AG04450 (cell line): ENCODE results near the gene ARHGAP18. TPM values are rescaled to one million over a fixed set of nuclear protein-coding genes. Genes with fewer than 3 reads are reported as not detected.
A peak's percentile ranks its signal among the peaks of the same experiment; 100 is the strongest.

Experiments used
- CTCF ChIA-PET: fragments of 300-600, 350-600 bp; formaldehyde crosslinking; extraction: SDS; loops from one replicate; lab custom pipeline; 2022; ENCODE audit warnings: antibody characterized with exemption, inconsistent platforms; lab: Charles Lee
- POLR2A ChIA-PET: fragments of 350-600 bp; formaldehyde crosslinking; extraction: SDS; loops from one replicate; lab custom pipeline; 2021; ENCODE audit warnings: antibody characterized with exemption, inconsistent platforms; lab: Yijun Ruan, JAX
- DNase-seq: peaks from one replicate; pipeline ENCODE4 v3.0.0-alpha.2; 2011; ENCODE audit warnings: low read depth, low spot score
- H3K27ac ChIP-seq: one replicate; pipeline ENCODE4 v1.5.1; 2012; ENCODE audit warnings: low read depth, low read length, control low read depth
- H3K27me3 ChIP-seq: one replicate; pipeline ENCODE4 v1.6.0; 2012; ENCODE audit warnings: low read length; ENCODE audit not compliant: control insufficient read depth, insufficient read depth
- H3K4me3 ChIP-seq: 2 replicates; pipeline ENCODE4 v1.5.1; 2011; ENCODE audit warnings: mild to moderate bottlenecking, low read depth, low read length, control low read depth
- H3K9me3 ChIP-seq: 2 replicates; pipeline ENCODE4 v1.5.1; 2012; ENCODE audit warnings: low read length; ENCODE audit not compliant: control insufficient read depth, insufficient read depth
- polyA plus RNA-seq: library from polyadenylated mRNA; depleted of rRNA; stranded (reverse); fragments of >200 nt; gene quantifications from 2 replicates; pipeline ENCODE4 v1.2.3, GENCODE V29; 2011
- TF ChIP-seq, protein P1 (sequence below): IDR thresholded peaks from 2 replicates; pipeline ENCODE4 v1.5.1; 2011; ENCODE audit warnings: low read depth, low read length, control low read depth, inconsistent platforms

The ARHGAP18 gene
- polyA plus RNA-seq, 1 experiment = 13.9 TPM

DNA sequence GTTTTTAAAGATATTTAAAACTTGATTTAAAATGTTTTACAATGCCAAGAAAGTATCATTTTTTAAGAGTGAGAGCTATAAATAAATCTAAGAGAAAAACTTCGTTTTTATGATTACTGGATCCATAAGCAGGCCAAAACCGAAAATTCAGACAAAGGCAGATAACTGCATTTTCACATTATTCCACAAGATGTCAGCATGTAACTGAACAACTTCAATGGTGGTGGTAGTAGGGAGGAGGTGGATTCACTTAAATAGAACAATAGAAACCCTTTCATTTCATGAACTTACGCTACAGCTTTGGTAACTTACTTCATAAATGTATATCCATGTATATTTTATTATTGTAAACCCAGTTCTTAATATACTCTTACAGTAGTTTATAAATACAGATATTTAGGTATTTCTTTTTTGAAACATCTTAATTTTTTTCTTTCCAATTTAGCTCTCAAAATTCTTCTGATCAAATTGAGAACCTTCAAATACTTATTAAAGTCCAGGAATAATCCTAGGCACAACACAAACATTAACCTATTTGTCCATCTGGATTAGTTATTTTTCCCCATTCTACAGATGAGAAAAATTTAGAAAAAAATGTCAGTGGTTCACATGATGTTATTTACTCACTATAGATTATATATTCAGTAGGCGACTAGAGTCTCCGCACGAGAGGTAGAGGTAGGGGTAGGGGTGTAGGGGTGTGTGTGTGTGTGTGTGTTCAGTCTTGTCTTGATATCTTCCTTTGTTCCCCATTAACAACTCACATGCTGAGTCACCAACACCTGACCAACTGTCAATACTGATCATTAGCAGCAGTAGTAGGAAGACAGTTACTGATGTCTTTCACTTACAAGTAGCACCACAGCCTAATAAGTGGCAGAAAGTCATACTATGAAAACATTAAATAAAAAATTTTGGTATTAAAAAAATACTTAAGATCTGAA, 111.5 kb downstream of the ARHGAP18 start:
- no peaks in the 10 kb centered on the region for H3K9me3 ChIP-seq
- CTCF ChIA-PET = interaction anchor here (0.6 to 8.0 kb wide), 83 partner anchors 8 to 427 kb away, joined by 3 to 105 read pairs (median 5); partner anchors contain the start of gene ARHGAP18
- peak; percentile 49 for DNase-seq
- TF ChIP-seq, protein P1, sequence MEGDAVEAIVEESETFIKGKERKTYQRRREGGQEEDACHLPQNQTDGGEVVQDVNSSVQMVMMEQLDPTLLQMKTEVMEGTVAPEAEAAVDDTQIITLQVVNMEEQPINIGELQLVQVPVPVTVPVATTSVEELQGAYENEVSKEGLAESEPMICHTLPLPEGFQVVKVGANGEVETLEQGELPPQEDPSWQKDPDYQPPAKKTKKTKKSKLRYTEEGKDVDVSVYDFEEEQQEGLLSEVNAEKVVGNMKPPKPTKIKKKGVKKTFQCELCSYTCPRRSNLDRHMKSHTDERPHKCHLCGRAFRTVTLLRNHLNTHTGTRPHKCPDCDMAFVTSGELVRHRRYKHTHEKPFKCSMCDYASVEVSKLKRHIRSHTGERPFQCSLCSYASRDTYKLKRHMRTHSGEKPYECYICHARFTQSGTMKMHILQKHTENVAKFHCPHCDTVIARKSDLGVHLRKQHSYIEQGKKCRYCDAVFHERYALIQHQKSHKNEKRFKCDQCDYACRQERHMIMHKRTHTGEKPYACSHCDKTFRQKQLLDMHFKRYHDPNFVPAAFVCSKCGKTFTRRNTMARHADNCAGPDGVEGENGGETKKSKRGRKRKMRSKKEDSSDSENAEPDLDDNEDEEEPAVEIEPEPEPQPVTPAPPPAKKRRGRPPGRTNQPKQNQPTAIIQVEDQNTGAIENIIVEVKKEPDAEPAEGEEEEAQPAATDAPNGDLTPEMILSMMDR = peak; percentile 73
- H3K27me3 ChIP-seq = no peaks in the 10 kb centered on the region
- POLR2A ChIA-PET = no interaction called here
- no peak overlapping the region for H3K27ac ChIP-seq
- H3K4me3 ChIP-seq = no peak overlapping the region

DNA sequence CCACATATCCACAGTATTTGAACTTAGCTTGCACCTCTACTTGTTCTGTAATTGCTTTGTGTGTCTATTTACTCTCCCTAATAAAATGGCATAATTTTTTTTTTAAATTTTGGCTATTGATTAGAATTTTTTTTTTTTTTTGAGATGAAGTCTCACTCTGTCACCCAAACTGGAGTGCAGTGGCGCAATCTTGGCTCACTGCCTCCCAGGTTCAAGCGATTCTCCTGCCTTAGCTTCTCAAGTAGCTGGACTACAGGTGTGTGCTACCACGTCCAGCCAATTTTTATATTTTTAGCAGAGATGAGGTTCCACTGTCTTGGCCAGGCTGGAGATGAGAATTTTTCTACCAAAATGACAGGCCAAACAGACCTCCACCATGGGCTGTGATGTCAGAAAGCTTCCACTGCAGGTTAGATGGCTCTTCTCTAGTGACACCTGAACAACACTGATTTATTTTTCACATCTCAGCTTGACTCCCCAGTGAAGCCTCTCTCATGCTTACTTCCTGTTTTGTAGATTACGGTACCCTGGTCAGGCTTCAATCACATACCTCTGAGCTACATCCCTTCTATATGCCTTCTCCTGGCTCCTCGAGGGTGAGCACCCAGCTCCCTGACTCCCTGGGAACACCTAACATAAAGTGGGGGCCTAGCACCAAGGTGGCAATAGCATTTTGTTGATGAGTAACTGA, 112.8 kb downstream of the ARHGAP18 start:
- Histone ChIP-seq H3K9me3 (no peaks in the 10 kb centered on the region), H3K27ac (no peak overlapping the region), H3K27me3 (no peaks in the 10 kb centered on the region), H3K4me3 (no peak overlapping the region)
- DNase-seq = no peak
- CTCF ChIA-PET = interaction anchor here (0.7 to 8.0 kb wide), 47 partner anchors 8 to 1089 kb away, joined by 3 to 105 read pairs (median 8); no protein-coding TSS in a partner anchor
- TF ChIP-seq, protein P1 = no peak
- POLR2A ChIA-PET = interaction anchor here (0.7 kb wide), 1 partner anchor 1636 kb away, joined by 5 read pairs; no protein-coding TSS in a partner anchor

DNA sequence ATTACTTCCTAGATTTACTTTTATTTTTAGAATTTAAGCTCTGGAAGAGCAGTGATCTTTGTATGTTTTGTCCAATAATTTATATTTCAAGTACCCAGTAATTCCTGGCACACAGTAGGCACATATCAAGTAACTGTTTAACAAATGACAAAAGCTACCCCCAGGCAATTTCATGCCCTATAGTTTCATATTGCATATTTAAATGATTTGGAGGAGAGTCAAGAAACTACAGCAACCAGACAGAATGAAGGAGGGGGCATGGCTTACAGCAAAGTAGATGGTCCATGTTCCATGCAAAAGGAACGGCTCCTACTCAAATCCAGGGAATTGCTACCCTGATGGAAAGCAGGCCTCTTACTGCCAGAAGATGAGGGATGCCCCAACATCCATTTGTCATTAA, 113.5 kb downstream of the ARHGAP18 start:
- TF ChIP-seq, protein P1 = no peak
- ChIA-PET POLR2A (no interaction called here), CTCF (interaction anchor here (0.7 to 8.0 kb wide), 12 partner anchors 10 to 426 kb away, joined by 3 to 105 read pairs (median 24); no protein-coding TSS in a partner anchor)
- Histone ChIP-seq H3K9me3 (no peaks in the 10 kb centered on the region), H3K27me3 (no peaks in the 10 kb centered on the region), H3K27ac (no peak overlapping the region), H3K4me3 (no peak overlapping the region)
- DNase-seq = no peak

DNA sequence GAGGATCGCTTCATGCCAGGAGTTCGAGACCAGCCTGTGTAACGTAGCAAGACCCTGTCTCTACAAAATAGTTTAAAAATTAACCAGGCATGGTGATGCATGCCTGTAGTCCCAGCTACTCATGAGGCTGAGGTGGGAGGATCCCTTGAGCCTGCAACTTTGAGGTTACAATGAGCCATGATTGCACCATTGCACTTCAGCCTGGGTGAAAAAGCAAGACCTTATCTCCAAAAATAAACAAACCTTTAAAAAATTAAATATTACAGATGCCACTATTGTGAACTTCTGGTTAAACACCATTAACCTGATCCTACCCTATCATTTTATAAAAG, 116.8 kb downstream of the ARHGAP18 start:
- H3K9me3 ChIP-seq = no peaks in the 10 kb centered on the region
- DNase-seq = no peak
- ChIA-PET POLR2A (no interaction called here), CTCF (no interaction called here)
- no peaks in the 10 kb centered on the region for H3K27me3 ChIP-seq
- no peak overlapping the region for H3K27ac ChIP-seq
- TF ChIP-seq, protein P1 = no peak
- H3K4me3 ChIP-seq = no peak overlapping the region
